H1 (cell line): ENCODE results near the gene ZNF468. TPM values are rescaled to one million over a fixed set of nuclear protein-coding genes. Genes with fewer than 3 reads are reported as not detected.
"Not testable (repeated sequence)": the region's sequence is repeated elsewhere in the genome, so short reads cannot be mapped to it uniquely, and the experiment has no call there.

Source experiments
- CTCF ChIA-PET: fragments of 300-600 bp; sonication (Branson Sonifier 250); formaldehyde crosslinking; loops from one replicate; lab custom pipeline; 2021; ENCODE audit not compliant: partially characterized antibody; lab: Charles Lee
- POLR2A ChIA-PET: fragments of 300-600 bp; sonication (Branson Sonifier 250); formaldehyde crosslinking; loops from one replicate; lab custom pipeline; 2021; ENCODE audit warnings: inconsistent platforms; ENCODE audit not compliant: partially characterized antibody; lab: Charles Lee
- DNase-seq, 2 experiments: peaks; one replicate each; pipeline versions ENCODE4 v3.0.0 to v3.0.0-alpha.2; 2010 to 2022; ENCODE audit warnings: low spot score in 2 of 2, low read depth in 1 of 2, mixed read lengths in 1 of 2
- FAIRE-seq: peaks from 2 replicates; lab custom pipeline; 2011; peaks lifted over from hg19 to GRCh38; lab: Jason Lieb, UNC
- H2AFZ ChIP-seq: 2 replicates; pipeline ENCODE4 v1.8.1; 2012; ENCODE audit warnings: low read length, inconsistent platforms
- H2AK5ac ChIP-seq: 2 replicates; pipeline ENCODE4 v1.6.1; 2013; ENCODE audit warnings: low read depth, low read length
- H2BK120ac ChIP-seq: replicated peaks from 2 replicates; pipeline ENCODE3; 2013; ENCODE audit warnings: low read depth, low read length, inconsistent platforms
- H2BK12ac ChIP-seq: 2 replicates; pipeline ENCODE4 v1.6.1; 2013; ENCODE audit warnings: low read depth, low read length
- H2BK15ac ChIP-seq: 2 replicates; pipeline ENCODE4 v1.6.1; 2013; ENCODE audit warnings: low read length
- H2BK20ac ChIP-seq: 2 replicates; pipeline ENCODE4 v1.6.1; 2013; ENCODE audit warnings: low read length
- H2BK5ac ChIP-seq: 2 replicates; pipeline ENCODE4 v1.6.1; 2013; ENCODE audit warnings: low read depth, low read length
- H3K14ac ChIP-seq: 2 replicates; pipeline ENCODE4 v1.6.1; 2013; ENCODE audit warnings: inconsistent platforms; ENCODE audit not compliant: insufficient read length
- H3K18ac ChIP-seq: 2 replicates; pipeline ENCODE4 v1.6.1; 2013; ENCODE audit warnings: low read length; ENCODE audit errors: extremely low read depth
- H3K23ac ChIP-seq: 2 replicates; pipeline ENCODE4 v1.6.1; 2013; ENCODE audit warnings: inconsistent platforms; ENCODE audit not compliant: insufficient read length
- H3K23me2 ChIP-seq: 2 replicates; pipeline ENCODE4 v1.6.1; 2013; ENCODE audit warnings: low read depth, low read length
- H3K27ac ChIP-seq: 2 replicates; pipeline ENCODE4 v1.6.1; 2011; ENCODE audit warnings: low read depth, low read length, inconsistent platforms
- H3K27me3 ChIP-seq, 4 experiments: replicated peaks in 1 of 4; 1 replicate in 1 of 4; 2 replicates in 3 of 4; pipeline versions ENCODE4 v1.6.1 to v1.8.1; 2011 to 2013; ENCODE audit warnings: low read length in 3 of 4, mild to moderate bottlenecking in 3 of 4, inconsistent platforms in 2 of 4, mixed read lengths in 2 of 4, moderate library complexity in 1 of 4; ENCODE audit not compliant: control insufficient read depth in 3 of 4, insufficient read depth in 3 of 4; ENCODE audit errors: extremely low read depth in 1 of 4
- H3K36me3 ChIP-seq, 4 experiments: 2 replicates each; pipeline versions ENCODE4 v1.6.1 to v1.8.1; 2011 to 2013; ENCODE audit warnings: mild to moderate bottlenecking in 4 of 4, low read length in 3 of 4, moderate library complexity in 2 of 4, control low read depth in 1 of 4, inconsistent platforms in 1 of 4; ENCODE audit not compliant: insufficient read depth in 4 of 4, control insufficient read depth in 2 of 4
- H3K4ac ChIP-seq: replicated peaks from 2 replicates; pipeline ENCODE3; 2013; ENCODE audit warnings: low read length, low read depth, mixed read lengths, inconsistent platforms; ENCODE audit not compliant: insufficient read length
- H3K4me1 ChIP-seq, 4 experiments: replicated peaks in 1 of 4; 1 replicate in 1 of 4; 2 replicates in 3 of 4; pipeline versions ENCODE4 v1.6.1 to v1.8.1; 2011 to 2013; ENCODE audit warnings: low read length in 3 of 4, inconsistent platforms in 2 of 4, mixed read lengths in 1 of 4; ENCODE audit not compliant: insufficient read depth in 4 of 4, control insufficient read depth in 3 of 4
- H3K4me2 ChIP-seq, 2 experiments: 2 replicates each; pipeline versions ENCODE4 v1.6.1 to v1.8.1; 2011 to 2013; ENCODE audit warnings: low read depth in 2 of 2, low read length in 2 of 2, control low read depth in 1 of 2, inconsistent platforms in 1 of 2, mild to moderate bottlenecking in 1 of 2; ENCODE audit not compliant: insufficient read depth in 1 of 2
- H3K4me3 ChIP-seq, 4 experiments: fragments of 200-600, 300-600 bp in 1 of 4; sonication (generic), shearing (Covaris generic), sonication (Bioruptor Twin) in 1 of 4; 2 replicates each; pipeline versions ENCODE4 v1.5.1 to v1.8.1; 2011 to 2016; ENCODE audit warnings: low read length in 4 of 4, low read depth in 3 of 4, control low read depth in 2 of 4, inconsistent platforms in 2 of 4, mild to moderate bottlenecking in 2 of 4, mixed read lengths in 1 of 4, moderate library complexity in 1 of 4; ENCODE audit not compliant: insufficient read depth in 2 of 4; ENCODE audit errors: extremely low read depth in 1 of 4
- H3K56ac ChIP-seq: replicated peaks from 2 replicates; pipeline ENCODE3; 2013; ENCODE audit warnings: low read depth, mild to moderate bottlenecking, mixed read lengths, low read length, inconsistent platforms; ENCODE audit not compliant: insufficient read length
- H3K79me1 ChIP-seq: 2 replicates; pipeline ENCODE4 v1.6.1; 2013; ENCODE audit warnings: low read depth, low read length, control low read depth
- H3K79me2 ChIP-seq, 2 experiments: 2 replicates each; pipeline versions ENCODE4 v1.6.1 to v1.8.1; 2012 to 2013; ENCODE audit warnings: low read length in 2 of 2, mild to moderate bottlenecking in 2 of 2, inconsistent platforms in 1 of 2; ENCODE audit not compliant: insufficient read depth in 2 of 2, control insufficient read depth in 1 of 2
- H3K9ac ChIP-seq, 4 experiments: replicated peaks in 1 of 4; 1 replicate in 1 of 4; 2 replicates in 3 of 4; pipeline versions ENCODE4 v1.6.1 to v1.8.1; 2011 to 2013; ENCODE audit warnings: low read depth in 3 of 4, low read length in 3 of 4, control low read depth in 2 of 4, mild to moderate bottlenecking in 2 of 4, moderate library complexity in 2 of 4, inconsistent platforms in 1 of 4; ENCODE audit errors: extremely low read depth in 1 of 4
- H3K9me3 ChIP-seq, 2 experiments: 2 replicates each; pipeline versions ENCODE4 v1.6.1 to v1.8.1; 2012 to 2013; ENCODE audit warnings: mild to moderate bottlenecking in 2 of 2, moderate library complexity in 2 of 2, control low read depth in 1 of 2, inconsistent platforms in 1 of 2, low read depth in 1 of 2, low read length in 1 of 2, mixed read lengths in 1 of 2; ENCODE audit not compliant: insufficient read depth in 2 of 2
- H4K20me1 ChIP-seq, 2 experiments: replicated peaks in 1 of 2; 2 replicates each; pipeline versions ENCODE3 to v1.8.1; 2011 to 2013; ENCODE audit warnings: inconsistent platforms in 2 of 2, low read length in 2 of 2, mild to moderate bottlenecking in 1 of 2; ENCODE audit not compliant: insufficient read depth in 2 of 2, control insufficient read depth in 1 of 2
- H4K5ac ChIP-seq: 2 replicates; pipeline ENCODE4 v1.6.1; 2013; ENCODE audit warnings: low read length, low read depth, mixed read lengths, inconsistent platforms; ENCODE audit not compliant: insufficient read length
- H4K8ac ChIP-seq: 2 replicates; pipeline ENCODE4 v1.8.0; 2013; ENCODE audit warnings: mild to moderate bottlenecking, moderate library complexity, low read length, inconsistent platforms; ENCODE audit not compliant: insufficient read depth; ENCODE audit errors: extremely low read depth
- H4K91ac ChIP-seq: replicated peaks from 2 replicates; pipeline ENCODE3; 2013; ENCODE audit warnings: low read length, mixed read lengths, inconsistent platforms; ENCODE audit not compliant: insufficient read length
- WGBS, 2 experiments: shearing (Covaris generic) in 1 of 2; methylation state at CpG; one replicate each; pipeline versions ENCODE4 v1.1.6 to v1.1.7; 2013 to 2015; ENCODE audit warnings: low lambda C conversion rate in 2 of 2, mixed read lengths in 2 of 2, inconsistent platforms in 1 of 2, low coverage in 1 of 2, missing lambda C conversion rate in 1 of 2; ENCODE audit not compliant: insufficient replicate concordance in 2 of 2, insufficient coverage in 1 of 2, insufficient read length in 1 of 2; ENCODE audit errors: extremely low coverage in 1 of 2, missing lambda C conversion rate in 1 of 2; 5-methylcytosine and 5-hydroxymethylcytosine counted together
- polyA plus RNA-seq, 7 experiments: library from polyadenylated mRNA; depleted of rRNA in 3 of 7; stranded (reverse) in 5 of 7; unstranded in 2 of 7; fragments of >200 nt in 5 of 7; fragments of 200-250 nt in 2 of 7; gene quantifications; 1 replicate in 5 of 7; 2 replicates in 1 of 7; 4 replicates in 1 of 7; pipeline versions ENCODE4 v1.2.1 to v1.2.3, GENCODE V29; 2011 to 2013; ENCODE audit warnings: missing spikeins in 2 of 7, mixed read lengths in 2 of 7
- total RNA-seq: library from RNA; stranded (reverse); fragmentation: NEBNext Ultra II Directional; extraction: Animal tissue kit (Norgen Biotek cat#: 25700); gene quantifications from 2 replicates; pipeline ENCODE4 v1.2.1, GENCODE V29; 2021

ZNF468 gene
- total and polyA plus RNA-seq, 2 of the 8 experiments (the other 6 are each of a cell fraction or from before 2014, with no cell fraction given) = 13.5 to 26.1 TPM

DNA sequence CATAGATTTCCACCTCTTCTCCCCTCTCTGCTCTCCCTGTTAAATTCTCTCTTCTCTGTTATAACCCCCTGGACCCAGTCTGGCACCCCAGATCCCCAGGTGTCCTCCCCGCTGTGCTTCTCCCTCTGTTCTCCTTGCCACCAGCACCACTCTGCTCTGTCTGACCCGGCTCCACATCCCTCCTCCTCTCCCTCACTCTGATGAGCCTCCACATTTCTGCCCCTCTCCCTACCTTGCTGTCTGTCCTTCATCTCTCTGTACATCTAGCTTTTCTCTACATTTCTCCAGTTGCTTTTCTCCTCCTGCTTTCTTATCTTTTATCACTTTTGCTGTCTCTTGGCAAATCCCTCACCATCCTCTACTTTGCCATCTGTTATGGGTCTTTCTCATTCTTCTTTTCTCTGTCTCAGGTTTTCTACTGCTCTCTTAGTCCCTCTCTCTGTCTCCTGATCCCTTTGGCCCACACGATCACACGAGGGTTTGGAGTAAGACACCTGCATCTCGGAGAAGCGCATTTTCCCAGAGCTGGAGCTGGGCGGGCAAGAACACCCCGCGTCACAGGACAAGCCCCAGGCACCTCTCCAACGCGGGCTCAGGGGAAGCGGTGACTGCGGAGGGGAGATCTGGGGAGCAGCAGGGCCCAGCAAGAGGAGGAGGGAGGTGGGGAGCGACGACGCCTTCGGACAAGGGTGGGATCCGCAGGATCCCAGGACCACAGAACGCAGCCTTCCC, 36.8 kb downstream of the ZNF468 start:
- H2AK5ac ChIP-seq, H2BK20ac ChIP-seq, H2BK5ac ChIP-seq, H3K9me3 ChIP-seq, H3K14ac ChIP-seq, CTCF ChIA-PET, H3K23me2 ChIP-seq, H3K27me3 ChIP-seq, H3K27ac ChIP-seq, H4K8ac ChIP-seq, H2BK12ac ChIP-seq, FAIRE-seq, H3K79me1 ChIP-seq, H4K5ac ChIP-seq, H3K23ac ChIP-seq, H2AFZ ChIP-seq, H4K91ac ChIP-seq, H3K79me2 ChIP-seq, H3K4ac ChIP-seq, H2BK15ac ChIP-seq, H2BK120ac ChIP-seq, H4K20me1 ChIP-seq, H3K18ac ChIP-seq, H3K56ac ChIP-seq, H3K4me1 ChIP-seq: not testable (repeated sequence)
- POLR2A ChIA-PET = interaction anchor here (1.2 kb wide), 1 partner anchor 35 kb away, joined by 3 read pairs; no protein-coding TSS in a partner anchor
- WGBS, 2 experiments = 12% methylated on average over 12 of the region's 19 CpGs; no CpG with 5 or more reads in 1 of the 2 experiments
- peak overlapping the region; percentile 68 to 82 (median 79) for H3K4me3 ChIP-seq
- H3K9ac ChIP-seq = peak overlapping the region in 3 of 4 experiments; percentile 20 to 54 (median 27); a peak in 4 of 7 replicates
- H3K4me2 ChIP-seq = peak overlapping the region; percentile 64 to 72
- peaks cover 0 to 10% (median 2%) of the 10 kb centered on the region in 4 experiments; a peak in 4 of 8 replicates for H3K36me3 ChIP-seq
- peak in 1 of 2 experiments; percentile 57 for DNase-seq
